Thoracic aorta (tissue), 2 donors: ENCODE results near the gene TIGIT. TPM values are rescaled to one million over a fixed set of nuclear protein-coding genes. Genes with fewer than 3 reads are reported as not detected.

Experiments used
- ATAC-seq: fragments of 150-250 bp; one replicate; pipeline ENCODE4 v1.8.0; 2017; ENCODE audit warnings: low read depth; ENCODE audit not compliant: insufficient number of reproducible peaks, low FRiP score
- DNase-seq: peaks from one replicate; pipeline ENCODE4 v3.0.0-alpha.2; 2020; ENCODE audit warnings: low spot score
- H3K27ac ChIP-seq, 2 donors: fragments of 200-600 bp; sonication (generic); 1 replicate in 1 of 2; 2 replicates in 1 of 2; pipeline ENCODE4 v1.5.1; 2016; ENCODE audit warnings: mild to moderate bottlenecking in 2 of 2, moderate library complexity in 2 of 2
- H3K27me3 ChIP-seq: fragments of 200-600 bp; sonication (generic); replicated peaks from 2 replicates; pipeline ENCODE4 v1.6.0; 2016; ENCODE audit warnings: mild to moderate bottlenecking; ENCODE audit not compliant: insufficient read depth
- H3K36me3 ChIP-seq: fragments of 200-600 bp; sonication (generic); one replicate; pipeline ENCODE4 v1.5.1; 2016
- H3K4me1 ChIP-seq, 2 donors: fragments of 200-600 bp; sonication (generic); 1 replicate in 1 of 2; 2 replicates in 1 of 2; pipeline versions ENCODE4 v1.5.1 to v1.6.0; 2016; ENCODE audit warnings: low read depth in 2 of 2, mild to moderate bottlenecking in 1 of 2; ENCODE audit not compliant: control insufficient read depth in 1 of 2
- H3K4me3 ChIP-seq: fragments of 200-600 bp; sonication (generic); 2 replicates; pipeline ENCODE4 v1.5.1; 2016; ENCODE audit warnings: mild to moderate bottlenecking
- H3K9me3 ChIP-seq: fragments of 200-600 bp; sonication (generic); 2 replicates; pipeline ENCODE4 v1.5.1; 2016
- CTCF ChIP-seq: fragments of 200-600 bp; sonication (generic); IDR thresholded peaks from one replicate; pipeline ENCODE4 v1.5.1; 2019; ENCODE audit warnings: antibody characterized with exemption
- total RNA-seq, 2 donors: library from RNA; depleted of rRNA; stranded (reverse); fragments of >200 nt; gene quantifications; one replicate each; pipeline versions ENCODE4 v1.1.0 to v1.2.3, GENCODE V29; 2016

Gene TIGIT
- total RNA-seq, 2 donors from 2014 or later: 0.14 to 0.21 TPM

GRCh38 chr3:114299941-114300624 is 6.3 kb downstream of the TIGIT start:
- TF ChIP-seq CTCF: no peak
- H3K27ac ChIP-seq: no peak overlapping the region
- H3K9me3 ChIP-seq: no peaks in the 10 kb centered on the region
- no peaks in the 10 kb centered on the region for H3K36me3 ChIP-seq
- H3K27me3 ChIP-seq: no peaks in the 10 kb centered on the region
- DNase-seq (no peak), ATAC-seq (no peak)
- no peaks in the 10 kb centered on the region for H3K4me1 ChIP-seq
- H3K4me3 ChIP-seq: no peak overlapping the region

- H3K27ac ChIP-seq: no peak overlapping the region
- DNase-seq (no peak), ATAC-seq (no peak)
- H3K4me3 ChIP-seq: no peak overlapping the region
- TF ChIP-seq CTCF: no peak
- H3K27me3 ChIP-seq: no peaks in the 10 kb centered on the region
- no peaks in the 10 kb centered on the region for H3K4me1 ChIP-seq
- H3K36me3 ChIP-seq: no peaks in the 10 kb centered on the region
- no peaks in the 10 kb centered on the region for H3K9me3 ChIP-seq
Observed at GRCh38 chr3:114307222-114307830, 13.5 kb downstream of the TIGIT start.

GRCh38 chr3:114307832-114308231 is 14.0 kb downstream of the TIGIT start:
- Histone ChIP-seq H3K36me3 (no peaks in the 10 kb centered on the region), H3K27me3 (no peaks in the 10 kb centered on the region), H3K27ac (no peak overlapping the region), H3K9me3 (no peaks in the 10 kb centered on the region), H3K4me3 (no peak overlapping the region), H3K4me1 (no peaks in the 10 kb centered on the region)
- no peak for ATAC-seq
- TF ChIP-seq CTCF: no peak
- no peak for DNase-seq

- no peak overlapping the region for H3K27ac ChIP-seq
- no peaks in the 10 kb centered on the region for H3K27me3 ChIP-seq
- no peaks in the 10 kb centered on the region for H3K4me1 ChIP-seq
- TF ChIP-seq CTCF: no peak
- H3K4me3 ChIP-seq: no peak overlapping the region
- H3K36me3 ChIP-seq: no peaks in the 10 kb centered on the region
- no peak for ATAC-seq
- H3K9me3 ChIP-seq: no peaks in the 10 kb centered on the region
- no peak for DNase-seq
Observed at GRCh38 chr3:114308377-114308776, 14.5 kb downstream of the TIGIT start.

GRCh38 chr3:114308830-114309229 is 15.0 kb downstream of the TIGIT start:
- Histone ChIP-seq H3K27ac (no peak overlapping the region), H3K4me1 (no peaks in the 10 kb centered on the region), H3K4me3 (no peak overlapping the region), H3K36me3 (no peaks in the 10 kb centered on the region), H3K27me3 (no peaks in the 10 kb centered on the region), H3K9me3 (no peaks in the 10 kb centered on the region)
- ATAC-seq: no peak
- TF ChIP-seq CTCF: no peak
- no peak for DNase-seq
